ENCODE results near the gene SUSD3. TPM values are rescaled to one million over a fixed set of nuclear protein-coding genes. Genes with fewer than 3 reads are reported as not detected.

The SUSD3 gene
- total and polyA plus RNA-seq, 8 donors, result 1.7 to 4.5 (median 2.6) TPM; not detected in 2

DNA sequence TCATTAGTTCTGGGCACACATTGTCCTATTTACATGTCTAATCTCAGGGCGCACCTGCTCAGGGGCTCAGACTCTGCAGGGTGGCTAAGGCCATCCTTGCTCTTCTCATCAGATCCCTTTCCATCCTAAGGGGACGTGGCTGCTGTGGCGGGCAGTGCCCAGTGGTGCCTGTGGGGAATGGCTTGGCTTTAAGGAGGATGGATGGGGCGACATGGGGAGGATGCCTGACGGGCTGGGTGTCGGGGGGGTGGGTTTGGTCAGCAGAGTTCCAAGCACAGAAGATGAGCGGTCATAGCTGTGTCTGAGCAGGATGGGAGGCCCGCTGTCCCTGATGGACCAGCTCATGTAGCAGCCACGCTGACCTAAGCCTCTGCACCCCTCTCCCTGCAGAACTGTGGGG, 40.9 kb upstream of the SUSD3 start:
- H3K36me3 ChIP-seq, result peaks cover 0 to 70% (median 27%) of the 10 kb centered on the region in 4 donors
- intact Hi-C loops (cut with DNase I; ENCODE audit: low total_unique reads), result no loop called here
- WGBS, 5 donors, result 90 to 97% (median 93%) methylated on average over 7 to 9 of the region's 9 CpGs
- TF ChIP-seq POLR2AphosphoS5 (IDR thresholded peaks at IDR 0.05) (no peak), POLR2A (IDR thresholded peaks at IDR 0.05) (no peak), EP300 (IDR thresholded peaks at IDR 0.05) (no peak)
- TF ChIP-seq, protein P1, sequence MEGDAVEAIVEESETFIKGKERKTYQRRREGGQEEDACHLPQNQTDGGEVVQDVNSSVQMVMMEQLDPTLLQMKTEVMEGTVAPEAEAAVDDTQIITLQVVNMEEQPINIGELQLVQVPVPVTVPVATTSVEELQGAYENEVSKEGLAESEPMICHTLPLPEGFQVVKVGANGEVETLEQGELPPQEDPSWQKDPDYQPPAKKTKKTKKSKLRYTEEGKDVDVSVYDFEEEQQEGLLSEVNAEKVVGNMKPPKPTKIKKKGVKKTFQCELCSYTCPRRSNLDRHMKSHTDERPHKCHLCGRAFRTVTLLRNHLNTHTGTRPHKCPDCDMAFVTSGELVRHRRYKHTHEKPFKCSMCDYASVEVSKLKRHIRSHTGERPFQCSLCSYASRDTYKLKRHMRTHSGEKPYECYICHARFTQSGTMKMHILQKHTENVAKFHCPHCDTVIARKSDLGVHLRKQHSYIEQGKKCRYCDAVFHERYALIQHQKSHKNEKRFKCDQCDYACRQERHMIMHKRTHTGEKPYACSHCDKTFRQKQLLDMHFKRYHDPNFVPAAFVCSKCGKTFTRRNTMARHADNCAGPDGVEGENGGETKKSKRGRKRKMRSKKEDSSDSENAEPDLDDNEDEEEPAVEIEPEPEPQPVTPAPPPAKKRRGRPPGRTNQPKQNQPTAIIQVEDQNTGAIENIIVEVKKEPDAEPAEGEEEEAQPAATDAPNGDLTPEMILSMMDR (IDR thresholded peaks at IDR 0.05), result no peak
- DNase-seq, result peak in 1 of 2 donors; percentile 20
- H3K27ac ChIP-seq, result no peak overlapping the region
- H3K4me3 ChIP-seq, result no peak overlapping the region
- H3K9me3 ChIP-seq, result no peaks in the 10 kb centered on the region
- no peaks in the 10 kb centered on the region for H3K27me3 ChIP-seq
- no peaks in the 10 kb centered on the region for H3K4me1 ChIP-seq

DNA sequence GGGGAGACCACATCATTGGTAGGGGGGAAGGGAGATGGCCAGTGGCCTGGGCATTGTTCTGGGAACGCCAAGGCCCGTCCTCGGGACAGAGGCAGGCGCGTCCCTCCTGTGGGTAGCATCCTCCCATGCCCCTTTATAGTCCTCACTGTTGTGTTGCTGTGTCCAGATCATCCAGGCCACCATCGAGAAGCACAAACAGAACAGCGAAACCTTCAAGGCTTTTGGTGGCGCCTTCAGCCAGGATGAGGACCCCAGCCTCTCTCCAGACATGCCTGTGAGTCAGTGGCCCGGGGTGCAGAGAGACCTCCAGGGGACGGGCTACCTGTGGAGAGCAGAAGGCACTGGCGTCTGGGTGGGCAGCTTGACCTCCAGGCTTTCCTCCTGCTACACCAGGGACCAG, 38.4 kb upstream of the SUSD3 start:
- H3K36me3 ChIP-seq, result peaks cover 0 to 63% (median 22%) of the 10 kb centered on the region in 4 donors
- no peak for DNase-seq
- intact Hi-C loops (cut with DNase I; ENCODE audit: low total_unique reads), result loop anchor here (10.0 kb wide), 1 partner anchor 285 kb away; no protein-coding TSS in a partner anchor

DNA sequence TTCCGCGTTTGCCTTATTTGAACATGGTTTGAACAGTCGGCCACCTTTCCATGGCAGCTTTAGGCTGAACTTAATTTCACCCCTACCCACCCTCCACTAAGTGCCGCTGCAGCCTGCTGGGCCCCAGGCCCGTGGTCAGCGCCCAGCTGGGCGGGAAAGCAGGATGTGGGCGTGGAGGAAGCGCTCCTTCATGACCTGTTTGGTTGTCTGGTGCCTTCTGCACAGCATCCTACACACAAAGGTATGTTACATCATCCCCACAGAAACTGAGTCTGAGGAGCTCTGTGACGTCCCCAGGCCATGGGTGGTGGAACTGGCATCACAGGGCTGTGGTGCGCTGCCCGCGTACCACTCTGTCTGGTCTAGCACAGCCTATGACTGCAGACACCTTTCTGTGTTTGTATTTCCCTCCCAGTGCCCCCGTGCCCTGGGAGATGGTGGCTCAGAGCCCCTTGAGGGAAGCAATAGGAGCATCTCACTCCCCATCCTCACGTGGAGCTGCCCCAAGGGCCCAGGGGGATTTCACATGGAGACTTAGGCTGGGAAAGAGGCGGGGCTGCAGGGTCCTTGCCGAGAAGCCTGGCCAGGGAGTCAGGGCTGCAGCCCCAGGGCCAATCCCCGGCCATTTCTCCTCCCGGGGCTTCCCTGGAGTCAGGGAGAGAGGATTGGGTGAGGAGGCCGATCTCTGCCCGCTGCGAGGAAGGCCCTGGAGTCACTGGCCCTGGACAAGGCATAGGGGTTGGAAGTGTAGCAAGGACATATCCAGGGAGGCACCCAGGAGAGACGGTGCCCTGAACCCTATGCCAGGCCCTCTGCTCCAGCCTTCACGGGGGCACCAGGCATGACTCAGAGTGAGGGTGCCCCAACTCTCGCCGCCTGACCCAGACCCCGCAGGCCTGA, 37.5 kb upstream of the SUSD3 start:
- intact Hi-C loops (cut with DNase I; ENCODE audit: low total_unique reads), result loop anchor here (10.0 kb wide), 1 partner anchor 284 kb away; no protein-coding TSS in a partner anchor

More for the DNA sequence above, 38.4 kb upstream of the SUSD3 start:
- H3K27me3 ChIP-seq, result no peaks in the 10 kb centered on the region
- H3K9me3 ChIP-seq, result no peaks in the 10 kb centered on the region
- 90 to 94% (median 93%) methylated on average over 11 of the region's 11 CpGs for WGBS, 5 donors
- H3K27ac ChIP-seq, result no peak overlapping the region
- TF ChIP-seq, protein P1 (IDR thresholded peaks at IDR 0.05), result no peak
- TF ChIP-seq POLR2AphosphoS5 (IDR thresholded peaks at IDR 0.05) (no peak), POLR2A (IDR thresholded peaks at IDR 0.05) (no peak), EP300 (IDR thresholded peaks at IDR 0.05) (no peak)
- H3K4me1 ChIP-seq, result no peaks in the 10 kb centered on the region
- H3K4me3 ChIP-seq, result no peak overlapping the region

DNA sequence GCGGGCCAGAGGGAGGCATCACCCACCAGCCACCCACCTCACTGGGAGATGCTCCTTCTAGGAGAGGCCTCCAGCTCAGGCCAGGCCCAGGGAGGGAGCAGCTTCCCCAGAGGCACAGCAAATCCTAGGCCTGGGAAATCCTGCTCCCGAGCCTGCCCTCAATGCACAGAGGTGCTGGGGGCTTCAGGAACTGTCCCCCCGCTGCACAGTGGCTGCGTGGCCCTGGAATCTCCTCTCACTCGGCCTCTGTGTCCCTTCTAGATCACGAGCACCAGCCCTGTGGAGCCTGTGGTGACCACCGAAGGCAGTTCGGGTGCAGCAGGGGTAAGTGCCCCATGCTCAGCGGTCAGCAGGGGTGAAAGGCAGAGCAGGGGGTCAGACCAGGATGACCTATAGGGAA, 36.4 kb upstream of the SUSD3 start:
- 88 to 96% (median 91%) methylated on average over 2 to 9 of the region's 9 CpGs for WGBS, 5 donors

More for the DNA sequence above, 37.5 kb upstream of the SUSD3 start:
- H3K27me3 ChIP-seq, result no peaks in the 10 kb centered on the region
- TF ChIP-seq, protein P1 (IDR thresholded peaks at IDR 0.05), result no peak
- TF ChIP-seq POLR2AphosphoS5 (IDR thresholded peaks at IDR 0.05), result no peak
- TF ChIP-seq POLR2A (IDR thresholded peaks at IDR 0.05), result no peak
- no peak for TF ChIP-seq EP300 (IDR thresholded peaks at IDR 0.05)
- no peak overlapping the region for H3K4me3 ChIP-seq
- H3K9me3 ChIP-seq, result no peaks in the 10 kb centered on the region
- no peaks in the 10 kb centered on the region for H3K4me1 ChIP-seq
- peak in 1 of 2 donors; percentile 77 for DNase-seq
- no peak overlapping the region for H3K27ac ChIP-seq
- WGBS, 5 donors, result 67 to 74% (median 68%) methylated on average over 26 to 27 of the region's 27 CpGs
- H3K36me3 ChIP-seq, result peaks cover 0 to 59% (median 17%) of the 10 kb centered on the region in 4 donors

More for the DNA sequence above, 36.4 kb upstream of the SUSD3 start:
- Histone ChIP-seq H3K4me3 (no peak overlapping the region), H3K9me3 (no peaks in the 10 kb centered on the region), H3K27ac (no peak overlapping the region), H3K27me3 (no peaks in the 10 kb centered on the region), H3K36me3 (peaks cover 0 to 65% (median 17%) of the 10 kb centered on the region in 4 donors), H3K4me1 (no peaks in the 10 kb centered on the region)
- DNase-seq, result no peak
- TF ChIP-seq EP300 (IDR thresholded peaks at IDR 0.05), result no peak
- TF ChIP-seq, protein P1 (IDR thresholded peaks at IDR 0.05), result no peak
- TF ChIP-seq POLR2AphosphoS5 (IDR thresholded peaks at IDR 0.05), result no peak
- no peak for TF ChIP-seq POLR2A (IDR thresholded peaks at IDR 0.05)
- intact Hi-C loops (cut with DNase I; ENCODE audit: low total_unique reads), result loop anchor here (10.0 kb wide), 1 partner anchor 283 kb away; no protein-coding TSS in a partner anchor
